Right ventricle myocardium inferior (tissue), 1 donor: ENCODE measurements around the gene MPL. TPM values are rescaled to one million over a fixed set of nuclear protein-coding genes. Genes with fewer than 3 reads are reported as not detected.
"Not testable (repeated sequence)": the region's sequence is repeated elsewhere in the genome, so short reads cannot be mapped to it uniquely, and the experiment has no call there.

Experiments used
- ATAC-seq: fragments of 200-7000 bp; cut with Tn5 transposase; one replicate; pipeline ENCODE4 v1.9.1; 2020; ENCODE audit warnings: mild to moderate bottlenecking, moderate library complexity
- DNase-seq: peaks from one replicate; pipeline ENCODE4 v3.0.0; 2021; ENCODE audit errors: missing footprints
- intact Hi-C: fragments of 100-400 bp; cut with DNase I; formaldehyde crosslinking; loops from one replicate; pipeline ENCODE4 v1.11.0; 2022
- microRNA-seq: library from miRNA; unstranded; fragments of <30 nt; microRNA quantifications from one replicate; pipeline ENCODE4 v1.2.0, GENCODE V29; 2020
- total RNA-seq: library from RNA; stranded (reverse); fragmentation: NEBNext Ultra II Directional; extraction: Animal tissue kit (Norgen Biotek cat#: 25700); gene quantifications from one replicate; pipeline ENCODE4 v1.2.1, GENCODE V29; 2021
- donor health status: DM: no; HTN: yes; CAD: no; lungs with severe emphysema.

MPL gene
- total RNA-seq, 1 donor from 2014 or later = 0.73 TPM

DNA sequence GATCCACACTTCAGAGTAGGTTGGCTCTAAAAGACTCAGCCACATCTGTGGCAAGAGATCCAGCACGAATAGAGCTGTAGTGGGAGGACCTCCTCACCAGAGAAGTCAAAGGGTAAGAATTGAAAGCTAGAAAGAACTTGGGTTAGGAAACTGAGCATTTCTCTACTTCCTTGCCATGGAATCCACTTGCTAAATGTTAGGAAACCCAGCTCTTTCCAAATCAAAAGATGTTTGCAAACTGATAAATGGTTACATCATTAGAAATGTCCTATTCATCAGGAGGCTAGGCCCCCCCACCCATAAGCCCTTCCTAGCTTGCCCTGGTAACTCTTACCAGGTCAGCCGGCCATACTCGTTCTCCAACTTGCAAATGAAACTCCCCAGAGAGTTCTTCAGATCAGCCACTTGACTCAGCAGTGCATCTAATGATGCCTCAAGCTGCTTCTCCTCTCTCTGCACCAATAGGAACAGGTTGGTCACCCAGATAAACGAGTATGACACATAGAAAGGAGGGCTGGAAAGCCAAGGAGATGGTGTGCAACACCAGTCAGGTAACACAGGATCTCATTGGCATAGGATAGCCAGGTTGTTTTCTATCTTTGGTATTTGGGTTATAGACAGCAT lies 50.5 kb downstream of the MPL start:
- intact Hi-C loops = loop anchor here (2.0 kb wide), 1 partner anchor 19 kb away; the partner anchor contains the start of gene ELOVL1
- ATAC-seq = no peak
- DNase-seq = no peak

GRCh38 chr1:43388613-43389012 lies 51.0 kb downstream of the MPL start:
- ATAC-seq (no peak), DNase-seq (no peak)
- intact Hi-C loops = loop anchor here (2.0 kb wide), 1 partner anchor 20 kb away; the partner anchor contains the start of gene ELOVL1

GRCh38 chr1:43389326-43390313 lies 52.0 kb downstream of the MPL start, which contains the start of the genes MED8 and SZT2:
Gene MED8, minus strand, starts transcription at chr1:43389800. Its CDS starts 36 bp downstream, at chr1:43389764.
Gene SZT2, plus strand, starts transcription at chr1:43389899. Its CDS starts 70 bp downstream, at chr1:43389969.
- DNase-seq (peak; percentile 95), ATAC-seq (peak; percentile 98)
- intact Hi-C loops = loop anchor here (2.0 kb wide), 1 partner anchor 21 kb away; the partner anchor contains the start of gene ELOVL1

GRCh38 chr1:43392702-43393101 lies 55.1 kb downstream of the MPL start:
- intact Hi-C loops = no loop called here
- ATAC-seq (no peak), DNase-seq (no peak)

GRCh38 chr1:43395523-43395922 lies 57.9 kb downstream of the MPL start:
- DNase-seq (no peak), ATAC-seq (no peak)
- intact Hi-C loops = no loop called here

GRCh38 chr1:43396059-43396458 lies 58.4 kb downstream of the MPL start:
- DNase-seq (no peak), ATAC-seq (no peak)
- intact Hi-C loops = no loop called here

GRCh38 chr1:43398227-43398626 lies 60.6 kb downstream of the MPL start:
- intact Hi-C loops = no loop called here
- no peak for ATAC-seq
- DNase-seq = no peak

DNA sequence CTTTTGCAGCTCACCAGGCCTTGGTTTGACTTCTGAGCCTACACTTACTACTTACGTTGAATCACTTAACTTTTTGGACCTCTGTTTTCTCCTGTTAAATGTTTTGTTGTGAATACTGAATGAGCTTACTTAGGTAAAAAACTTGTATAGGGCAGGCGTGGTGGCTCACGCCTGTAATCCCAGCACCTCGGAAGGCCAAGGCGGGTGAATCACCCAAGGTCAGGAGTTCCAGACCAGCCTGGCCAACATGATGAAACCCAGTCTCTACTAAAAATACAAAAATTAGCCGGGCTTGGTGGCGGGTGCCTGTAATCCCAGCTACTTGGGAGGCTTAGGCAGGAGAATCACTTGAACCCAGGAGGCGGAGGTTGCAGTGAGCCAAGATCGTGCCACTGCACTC lies 62.8 kb downstream of the MPL start:
- DNase-seq, ATAC-seq, intact Hi-C loops: not testable (repeated sequence)

DNA sequence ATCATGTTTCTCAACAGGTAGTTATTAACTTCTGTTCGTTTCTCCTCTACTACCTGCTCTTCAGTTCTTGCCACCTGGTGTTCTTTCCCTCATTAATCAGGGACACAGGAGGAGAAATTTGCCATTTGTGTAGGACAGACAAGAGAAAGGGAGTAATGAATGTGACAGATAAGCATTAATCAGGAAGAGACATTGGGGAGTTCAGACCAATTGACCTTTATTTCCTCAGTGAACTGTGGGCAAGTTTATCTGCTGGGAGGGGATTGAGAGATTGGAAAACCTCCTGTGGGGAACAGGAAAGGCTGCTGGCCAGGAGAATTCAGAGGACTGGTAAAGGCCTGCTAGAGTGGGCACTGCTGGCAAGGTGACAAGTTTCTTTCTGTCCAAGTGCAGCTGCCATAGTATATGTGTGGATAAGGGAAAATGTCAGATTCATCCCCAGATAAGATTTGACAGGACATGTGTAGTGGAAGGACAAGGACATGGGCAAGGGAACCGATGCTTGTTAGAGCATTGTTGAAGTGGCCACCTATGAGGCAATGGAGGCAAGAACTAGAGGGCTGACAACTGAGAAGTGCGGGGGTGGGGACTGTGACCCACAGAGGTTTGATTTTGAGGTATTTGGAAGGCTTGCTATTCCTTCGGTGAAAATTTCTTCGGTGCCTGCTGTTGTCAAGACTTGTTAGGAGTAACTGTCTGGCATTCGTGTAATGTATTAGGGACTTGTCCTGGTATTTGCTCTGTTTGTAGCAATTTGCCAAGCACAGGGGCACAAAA lies 64.7 kb downstream of the MPL start:
- intact Hi-C loops = no loop called here
- DNase-seq = no peak
- ATAC-seq = no peak

Small RNA genes lying within 50 kb of the gene (microRNA-seq; reads per million reads assigned to microRNA genes)
- not detected for gene MIR6734

Other genes with a start within 250 kb of the MPL start
- gene EBNA1BP2, start 165.5 kb upstream of the MPL start, total RNA-seq = 26.8 TPM
- gene CFAP57, start 165.5 kb upstream of the MPL start, total RNA-seq = not detected
- gene TMEM125, start 67.8 kb upstream of the MPL start, total RNA-seq = not detected
- not detected for gene C1orf210, start 52.2 kb upstream of the MPL start, total RNA-seq
- 22.2 TPM for gene TIE1, start 36.8 kb upstream of the MPL start, total RNA-seq
- gene CDC20, start 21.2 kb downstream of the MPL start, total RNA-seq = 1.6 TPM
- 34.4 TPM for gene ELOVL1, start 30.2 kb downstream of the MPL start, total RNA-seq
- gene MED8, start 52.0 kb downstream of the MPL start, total RNA-seq = 18.0 TPM
- gene SZT2, start 52.1 kb downstream of the MPL start, total RNA-seq = 22.5 TPM
- gene HYI, start 116.1 kb downstream of the MPL start, total RNA-seq = 20.2 TPM
- 7.7 TPM for gene PTPRF, start 193.1 kb downstream of the MPL start, total RNA-seq